Activated T-cell treated with anti-CD3 and anti-CD28 coated beads for 1 hour (primary cell): ENCODE measurements around the gene EPHA3.

ENCODE experiments used
- DNase-seq: peaks from one replicate; pipeline ENCODE4 v3.0.0-alpha.2; 2020; ENCODE audit warnings: low read depth

The EPHA3 gene

GRCh38 chr3:89232155-89232554 lies 124.7 kb downstream of the EPHA3 start:
- DNase-seq: no peak

- DNase-seq: no peak
These were observed 127.2 kb downstream of the EPHA3 start for GRCh38 chr3:89234620-89235019.

- no peak for DNase-seq
These were observed 131.4 kb downstream of the EPHA3 start for GRCh38 chr3:89238846-89239245.

- DNase-seq: no peak
These were observed 132.4 kb downstream of the EPHA3 start for GRCh38 chr3:89239774-89240173.

GRCh38 chr3:89245612-89246011 lies 138.2 kb downstream of the EPHA3 start:
- no peak for DNase-seq

- DNase-seq: no peak
These were observed 138.9 kb downstream of the EPHA3 start for GRCh38 chr3:89246326-89246725.

GRCh38 chr3:89250742-89251141 lies 143.3 kb downstream of the EPHA3 start:
- no peak for DNase-seq

GRCh38 chr3:89252016-89252415 lies 144.6 kb downstream of the EPHA3 start:
- no peak for DNase-seq

GRCh38 chr3:89252860-89253259 lies 145.4 kb downstream of the EPHA3 start:
- no peak for DNase-seq

GRCh38 chr3:89256395-89256794 lies 149.0 kb downstream of the EPHA3 start:
- DNase-seq: no peak

- no peak for DNase-seq
These were observed 149.5 kb downstream of the EPHA3 start for GRCh38 chr3:89256882-89257281.

- DNase-seq: no peak
These were observed 153.3 kb downstream of the EPHA3 start for GRCh38 chr3:89260721-89261120.

- no peak for DNase-seq
These were observed 154.3 kb downstream of the EPHA3 start for GRCh38 chr3:89261673-89262072.

- no peak for DNase-seq
These were observed 155.0 kb downstream of the EPHA3 start for GRCh38 chr3:89262309-89262929.

- DNase-seq: no peak
These were observed 156.7 kb downstream of the EPHA3 start for GRCh38 chr3:89264037-89264560.

GRCh38 chr3:89266074-89266473 lies 158.7 kb downstream of the EPHA3 start:
- DNase-seq: no peak

GRCh38 chr3:89268059-89268458 lies 160.6 kb downstream of the EPHA3 start:
- DNase-seq: no peak

- no peak for DNase-seq
These were observed 162.8 kb downstream of the EPHA3 start for GRCh38 chr3:89270201-89270600.

GRCh38 chr3:89275001-89275400 lies 167.6 kb downstream of the EPHA3 start:
- no peak for DNase-seq

GRCh38 chr3:89276116-89276515 lies 168.7 kb downstream of the EPHA3 start:
- no peak for DNase-seq

GRCh38 chr3:89278302-89279025 lies 171.0 kb downstream of the EPHA3 start:
- no peak for DNase-seq

- no peak for DNase-seq
These were observed 172.9 kb downstream of the EPHA3 start for GRCh38 chr3:89280301-89280700.

- no peak for DNase-seq
These were observed 173.5 kb downstream of the EPHA3 start for GRCh38 chr3:89280822-89281365.
